Spleen (tissue), 7 donors: Measurements from ENCODE around the gene WDR49.

ENCODE experiments used
- POLR2A ChIP-seq, 3 donors: fragments of 450-650 bp; IDR thresholded peaks; one replicate each; pipeline ENCODE4 v1.5.1; 2017; ENCODE audit warnings: antibody characterized with exemption in 3 of 3, mild to moderate bottlenecking in 1 of 3
- POLR2AphosphoS5 ChIP-seq, 3 donors: sonication (generic); formaldehyde crosslinking; IDR thresholded peaks; one replicate each; pipeline ENCODE4 v1.5.1; 2017; ENCODE audit warnings: antibody characterized with exemption in 3 of 3
- TF ChIP-seq, protein P1 (sequence below), 11 experiments: fragments of 200-600 bp in 7 of 11; fragments of 450-650 bp in 4 of 11; sonication (generic) in 4 of 11; IDR thresholded peaks in 8 of 11; conservative IDR thresholded peaks in 3 of 11; 1 replicate in 7 of 11; 2 replicates in 4 of 11; pipeline versions ENCODE4 v1.4.0 to v1.8.0; 2016 to 2021; ENCODE audit warnings: antibody characterized with exemption in 11 of 11, inconsistent platforms in 4 of 11, mild to moderate bottlenecking in 1 of 11
- donor health status: DM: no; HTN: no; CAD: no; lungs with moderate emphysema.
- donor health status: DM: no; HTN: no; CAD: no.
- donor health status: DM: no; HTN: no; CAD: no.

DNA sequence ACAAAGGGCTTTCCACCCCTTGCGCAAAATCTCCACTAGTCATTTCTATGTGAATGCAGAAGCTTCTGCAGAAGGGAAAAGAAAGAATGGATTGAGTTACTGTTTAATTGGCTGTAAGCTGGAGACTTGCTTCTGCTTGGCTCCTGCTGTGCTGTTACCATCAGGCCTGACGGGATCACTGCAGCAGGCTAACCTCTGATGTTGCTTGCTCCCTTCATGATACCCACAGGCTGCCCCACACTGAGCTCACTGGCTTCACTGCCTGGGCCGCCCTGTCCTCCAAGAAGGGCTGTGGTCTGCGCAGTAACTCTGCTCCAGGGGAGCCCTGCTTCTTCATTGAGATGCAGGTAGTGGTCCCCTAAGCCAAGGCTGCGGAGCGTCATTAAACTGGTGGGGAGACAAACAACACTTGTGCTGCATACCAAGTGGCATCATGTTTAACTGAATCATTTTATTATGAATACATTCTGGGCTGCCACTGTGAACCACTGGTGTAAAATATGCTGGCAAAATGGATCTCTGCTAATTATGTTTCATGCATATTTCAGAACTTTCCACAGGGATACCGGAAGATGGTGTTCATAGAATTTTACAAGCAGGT, 78.6 kb downstream of the WDR49 start:
- TF ChIP-seq POLR2A (IDR thresholded peaks at IDR 0.05) (no peak), POLR2AphosphoS5 (IDR thresholded peaks at IDR 0.05) (no peak)
- TF ChIP-seq, protein P1, sequence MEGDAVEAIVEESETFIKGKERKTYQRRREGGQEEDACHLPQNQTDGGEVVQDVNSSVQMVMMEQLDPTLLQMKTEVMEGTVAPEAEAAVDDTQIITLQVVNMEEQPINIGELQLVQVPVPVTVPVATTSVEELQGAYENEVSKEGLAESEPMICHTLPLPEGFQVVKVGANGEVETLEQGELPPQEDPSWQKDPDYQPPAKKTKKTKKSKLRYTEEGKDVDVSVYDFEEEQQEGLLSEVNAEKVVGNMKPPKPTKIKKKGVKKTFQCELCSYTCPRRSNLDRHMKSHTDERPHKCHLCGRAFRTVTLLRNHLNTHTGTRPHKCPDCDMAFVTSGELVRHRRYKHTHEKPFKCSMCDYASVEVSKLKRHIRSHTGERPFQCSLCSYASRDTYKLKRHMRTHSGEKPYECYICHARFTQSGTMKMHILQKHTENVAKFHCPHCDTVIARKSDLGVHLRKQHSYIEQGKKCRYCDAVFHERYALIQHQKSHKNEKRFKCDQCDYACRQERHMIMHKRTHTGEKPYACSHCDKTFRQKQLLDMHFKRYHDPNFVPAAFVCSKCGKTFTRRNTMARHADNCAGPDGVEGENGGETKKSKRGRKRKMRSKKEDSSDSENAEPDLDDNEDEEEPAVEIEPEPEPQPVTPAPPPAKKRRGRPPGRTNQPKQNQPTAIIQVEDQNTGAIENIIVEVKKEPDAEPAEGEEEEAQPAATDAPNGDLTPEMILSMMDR (IDR thresholded peaks at IDR 0.05 in 8 of 11, conservative IDR thresholded peaks at IDR 0.05 in 3 of 11), result no peak
